Measurements from ENCODE around the gene HSPA1B.
"Not testable (repeated sequence)": the region's sequence is repeated elsewhere in the genome, so short reads cannot be mapped to it uniquely, and the experiment has no call there.

Gene HSPA1B

DNA sequence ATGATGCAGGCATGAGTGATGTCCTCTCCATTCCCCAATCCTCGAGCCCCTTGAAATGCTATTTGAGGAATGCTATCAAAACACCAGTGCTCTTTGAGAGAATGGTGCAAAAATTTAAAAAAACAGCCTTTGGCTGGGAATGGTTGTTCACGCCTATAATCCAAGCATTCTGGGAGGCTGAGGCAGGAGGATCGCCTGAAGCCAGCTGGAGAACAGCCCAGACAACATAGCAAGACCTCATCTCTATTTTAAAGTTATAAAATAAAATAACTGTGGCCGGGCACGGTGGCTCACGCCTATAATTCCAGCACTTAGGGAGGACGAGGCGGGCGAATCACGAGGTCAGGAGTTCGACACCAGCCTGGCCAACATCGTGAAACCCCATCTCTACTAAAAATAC lies 27.8 kb upstream of the HSPA1B start:
- no peak for DNase-seq (ENCODE audit: low spot score)

DNA sequence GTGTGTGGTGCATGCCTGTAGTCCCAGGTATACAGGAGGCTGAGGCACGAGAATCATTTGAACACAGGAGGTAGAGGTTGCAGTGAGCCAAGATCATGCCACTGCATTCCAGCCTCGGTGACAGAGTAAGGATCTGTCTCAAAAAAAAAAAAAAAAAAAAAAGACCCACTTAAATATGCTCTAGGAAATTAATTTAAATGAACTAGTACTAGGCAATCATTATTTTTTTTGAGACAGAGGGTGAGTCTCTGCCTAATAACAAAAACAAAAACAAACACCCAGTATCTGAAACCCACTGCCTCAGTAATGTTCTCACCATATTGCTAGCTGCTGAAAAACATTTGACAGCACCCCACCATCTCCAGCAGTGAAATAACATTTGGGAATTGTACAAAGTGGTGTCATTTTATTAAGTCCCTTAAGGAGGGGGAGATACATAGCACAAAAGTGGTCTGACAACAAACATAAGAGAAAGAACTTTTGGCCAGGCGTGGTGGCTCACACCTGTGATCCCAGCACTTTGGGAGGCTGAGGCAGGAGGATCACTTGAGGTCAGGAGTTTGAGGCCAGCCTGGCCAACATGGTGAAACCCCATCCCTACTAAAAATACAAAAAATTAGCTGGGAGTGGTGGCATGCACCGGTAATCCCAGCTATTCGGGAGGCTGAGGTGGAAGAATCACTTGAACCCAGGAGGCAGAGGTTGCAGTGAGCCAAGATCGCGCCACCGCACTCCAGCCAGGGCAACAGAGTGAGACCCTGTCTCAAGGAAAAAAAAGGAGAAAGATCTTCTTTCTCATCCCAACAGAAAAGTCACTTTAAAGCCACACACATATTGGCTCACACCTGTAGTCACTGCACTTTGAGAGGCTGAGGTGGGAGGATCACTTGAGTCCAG lies 26.3 kb upstream of the HSPA1B start:
- DNase-seq (ENCODE audit: low spot score) = not testable (repeated sequence)

DNA sequence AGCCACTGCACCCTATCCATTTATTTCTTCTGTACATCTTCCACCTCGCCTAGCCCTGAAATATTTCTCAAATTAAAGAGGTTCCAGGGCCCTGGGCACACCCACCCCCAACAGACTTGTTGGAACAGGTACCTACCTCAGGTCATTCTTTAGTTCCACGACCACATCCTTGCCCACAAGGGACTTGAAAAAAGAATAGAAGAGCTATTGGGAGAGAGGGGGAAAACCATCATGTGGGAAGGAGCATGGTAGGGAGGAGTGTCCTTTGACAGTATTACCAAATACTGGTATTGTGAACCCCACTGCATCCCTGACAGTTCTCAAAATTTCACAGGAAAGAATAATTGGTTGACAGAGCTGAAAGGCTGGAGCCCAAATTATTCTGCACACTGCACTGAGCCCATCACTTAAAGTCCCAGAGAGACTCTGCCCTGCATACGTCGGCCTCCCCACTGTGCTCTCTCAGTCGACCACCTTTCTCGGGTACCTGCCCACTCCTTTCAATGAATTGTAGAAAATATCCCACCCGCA lies 21.5 kb upstream of the HSPA1B start:
- DNase-seq (ENCODE audit: low spot score) = no peak

DNA sequence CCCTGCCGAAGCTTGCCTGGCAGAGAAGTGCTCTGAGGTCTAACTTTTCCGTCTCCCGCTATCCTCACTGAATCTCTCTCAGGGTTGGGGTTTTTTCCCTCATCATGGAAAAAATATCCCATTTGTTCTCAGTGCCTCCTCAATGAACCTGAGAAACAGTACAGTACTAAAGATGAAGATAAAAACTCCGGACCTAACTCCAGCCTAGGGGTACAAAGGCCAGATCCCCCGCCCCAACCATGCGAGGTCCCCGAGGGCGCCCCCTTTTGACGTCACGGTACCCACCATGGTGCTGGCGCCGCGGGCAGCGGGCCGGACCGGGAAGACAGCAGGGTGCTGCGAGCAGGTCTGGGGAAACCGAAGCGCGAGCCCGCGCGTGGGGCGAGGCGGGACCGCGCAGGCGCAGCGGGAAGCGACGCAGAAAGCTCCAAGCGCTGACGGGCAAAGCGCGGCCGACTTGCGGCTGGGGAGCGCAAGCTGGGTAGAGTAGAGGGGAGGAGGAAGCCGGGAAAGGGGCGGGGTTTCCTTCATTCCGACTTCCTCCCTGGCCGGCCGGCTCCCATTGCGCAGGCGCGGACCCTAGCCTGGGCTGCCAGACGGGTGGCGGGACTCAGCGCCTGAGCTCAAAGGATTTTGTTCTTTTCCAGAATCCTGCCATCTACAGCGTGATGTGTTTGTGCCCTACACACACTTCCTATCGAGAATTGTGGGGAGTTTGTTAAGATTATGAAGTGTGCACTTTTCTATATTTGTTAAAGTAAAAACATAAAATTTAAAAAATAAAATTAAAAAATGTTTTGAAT lies 20.9 kb upstream of the HSPA1B start, which contains the start of gene LSM2:
Gene LSM2, minus strand, starts transcription at position 497 of the 803 bp plus-strand sequence. Its CDS starts 209 bp downstream, at position 288.
- peak; percentile 98 for DNase-seq (ENCODE audit: low spot score)

GRCh38 chr6:31808599-31808998 lies 18.9 kb upstream of the HSPA1B start:
- not testable (repeated sequence) for DNase-seq (ENCODE audit: low spot score)

- DNase-seq (ENCODE audit: low spot score) = no peak
Measured at GRCh38 chr6:31811645-31812044, 15.9 kb upstream of the HSPA1B start.

GRCh38 chr6:31813465-31813849 lies 14.1 kb upstream of the HSPA1B start:
- DNase-seq (ENCODE audit: low spot score) = no peak

- DNase-seq (ENCODE audit: low spot score) = peak; percentile 99
Measured at GRCh38 chr6:31814677-31815024, 12.9 kb upstream of the HSPA1B start.

DNA sequence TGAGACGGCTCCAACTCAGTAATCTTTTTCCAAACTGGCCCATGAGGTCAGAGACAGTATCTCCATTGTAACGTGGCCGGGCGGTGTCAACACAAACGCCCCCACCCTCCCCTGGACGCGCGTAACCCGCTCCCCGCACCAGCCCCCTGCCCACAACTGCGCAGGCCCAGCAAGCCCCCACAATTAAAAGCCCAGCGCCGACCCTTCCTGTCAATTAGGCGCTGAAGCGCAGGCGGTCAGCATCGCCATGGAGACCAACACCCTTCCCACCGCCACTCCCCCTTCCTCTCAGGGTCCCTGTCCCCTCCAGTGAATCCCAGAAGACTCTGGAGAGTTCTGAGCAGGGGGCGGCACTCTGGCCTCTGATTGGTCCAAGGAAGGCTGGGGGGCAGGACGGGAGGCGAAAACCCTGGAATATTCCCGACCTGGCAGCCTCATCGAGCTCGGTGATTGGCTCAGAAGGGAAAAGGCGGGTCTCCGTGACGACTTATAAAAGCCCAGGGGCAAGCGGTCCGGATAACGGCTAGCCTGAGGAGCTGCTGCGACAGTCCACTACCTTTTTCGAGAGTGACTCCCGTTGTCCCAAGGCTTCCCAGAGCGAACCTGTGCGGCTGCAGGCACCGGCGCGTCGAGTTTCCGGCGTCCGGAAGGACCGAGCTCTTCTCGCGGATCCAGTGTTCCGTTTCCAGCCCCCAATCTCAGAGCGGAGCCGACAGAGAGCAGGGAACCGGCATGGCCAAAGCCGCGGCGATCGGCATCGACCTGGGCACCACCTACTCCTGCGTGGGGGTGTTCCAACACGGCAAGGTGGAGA lies 12.3 kb upstream of the HSPA1B start, which contains the start of the genes HSPA1A and HSPA1L:
Gene HSPA1A, plus strand, starts transcription at position 519 of the 814 bp plus-strand sequence. Its CDS starts 214 bp downstream, at position 733.
Gene HSPA1L, minus strand, starts transcription at position 259 of the 814 bp plus-strand sequence. CDS start 3,311 bp downstream, outside the sequence.
- peak; percentile 99 for DNase-seq (ENCODE audit: low spot score)

- DNase-seq (ENCODE audit: low spot score) = peak; percentile 83
Measured at GRCh38 chr6:31817133-31817928, 10.2 kb upstream of the HSPA1B start.

DNA sequence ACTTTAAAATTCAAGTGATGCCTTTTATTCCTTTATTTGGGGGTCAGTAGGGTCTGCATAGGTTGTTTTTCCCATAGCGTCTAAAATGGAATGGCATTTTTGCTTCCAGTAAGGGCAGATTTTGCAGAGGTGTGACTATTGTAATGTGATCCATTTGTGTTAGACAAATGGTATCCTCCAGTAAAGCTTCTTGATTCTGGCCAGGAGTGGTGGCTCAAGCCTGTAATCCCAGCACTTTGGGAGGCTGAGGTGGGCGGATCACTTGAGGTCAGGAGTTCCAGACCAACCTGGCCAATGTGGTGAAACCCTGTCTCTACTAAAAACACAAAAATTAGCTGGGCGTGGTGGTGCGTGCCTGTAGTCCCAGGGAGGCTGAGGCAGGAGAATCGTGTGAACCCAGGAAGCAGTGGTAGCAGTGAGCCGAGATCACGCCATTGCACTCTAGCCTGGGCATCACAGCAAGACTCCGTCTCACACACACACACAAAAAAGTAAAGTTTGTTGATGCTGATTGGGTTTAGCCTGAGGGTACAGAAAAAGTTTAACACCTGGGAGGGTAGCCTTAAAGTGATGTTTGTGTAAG lies 9.5 kb upstream of the HSPA1B start:
- DNase-seq (ENCODE audit: low spot score) = peak; percentile 86

- DNase-seq (ENCODE audit: low spot score) = no peak
Measured at GRCh38 chr6:31819871-31820299, 7.7 kb upstream of the HSPA1B start.

- DNase-seq (ENCODE audit: low spot score) = not testable (repeated sequence)
Measured at GRCh38 chr6:31820399-31820798, 7.1 kb upstream of the HSPA1B start.

- DNase-seq (ENCODE audit: low spot score) = no peak
Measured at GRCh38 chr6:31821301-31822035, 6.1 kb upstream of the HSPA1B start.

- peak; percentile 88 for DNase-seq (ENCODE audit: low spot score)
Measured at GRCh38 chr6:31822036-31822821, 5.3 kb upstream of the HSPA1B start.

DNA sequence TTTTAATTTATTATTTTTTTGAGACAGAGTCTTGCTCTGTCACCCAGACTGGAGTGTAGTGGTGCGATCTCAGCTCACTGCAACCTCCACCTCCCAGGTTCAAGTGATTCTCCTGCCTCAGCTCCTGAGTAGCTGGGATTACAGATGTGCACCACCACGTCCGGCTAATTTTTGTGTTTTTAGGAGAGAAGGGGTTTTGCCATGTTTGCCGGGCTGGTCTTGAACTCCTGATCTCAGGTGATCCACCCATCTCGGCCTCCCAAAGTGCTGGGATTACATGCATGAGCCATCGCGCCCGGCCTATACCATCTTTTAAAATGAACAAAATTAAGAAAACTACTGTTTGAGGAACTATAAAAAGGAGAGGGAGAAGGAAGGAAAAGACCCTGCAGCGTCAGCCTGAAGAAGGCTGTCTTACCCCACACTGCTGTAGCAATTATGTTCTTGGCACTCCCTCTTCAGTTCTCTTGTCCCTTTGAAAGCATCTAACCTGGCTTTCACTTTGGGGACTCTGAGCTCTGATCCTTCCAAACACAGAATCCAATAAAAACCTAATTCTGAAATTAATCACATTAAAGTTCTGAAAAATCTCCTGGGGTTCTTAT lies 3.8 kb upstream of the HSPA1B start:
- not testable (repeated sequence) for DNase-seq (ENCODE audit: low spot score)

DNA sequence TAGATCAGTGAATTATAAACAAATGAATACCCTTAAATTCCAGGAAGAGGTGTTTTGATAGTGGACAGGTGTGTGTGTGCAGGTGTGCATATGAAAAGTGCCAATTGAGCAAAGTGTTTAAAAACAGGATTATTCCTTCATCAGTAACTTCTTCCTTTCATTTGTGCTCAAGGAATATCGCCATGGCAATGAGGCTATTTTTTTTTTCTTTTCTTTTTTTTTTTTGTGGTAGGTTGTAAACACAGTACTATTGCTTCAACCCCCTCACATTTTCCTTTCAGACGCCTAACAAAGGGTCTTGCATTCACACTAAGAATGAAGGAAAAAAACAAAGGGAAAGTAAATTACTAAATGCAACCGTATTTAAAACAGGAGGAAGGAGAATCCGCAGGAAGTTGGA lies 2.0 kb upstream of the HSPA1B start:
- no peak for DNase-seq (ENCODE audit: low spot score)

DNA sequence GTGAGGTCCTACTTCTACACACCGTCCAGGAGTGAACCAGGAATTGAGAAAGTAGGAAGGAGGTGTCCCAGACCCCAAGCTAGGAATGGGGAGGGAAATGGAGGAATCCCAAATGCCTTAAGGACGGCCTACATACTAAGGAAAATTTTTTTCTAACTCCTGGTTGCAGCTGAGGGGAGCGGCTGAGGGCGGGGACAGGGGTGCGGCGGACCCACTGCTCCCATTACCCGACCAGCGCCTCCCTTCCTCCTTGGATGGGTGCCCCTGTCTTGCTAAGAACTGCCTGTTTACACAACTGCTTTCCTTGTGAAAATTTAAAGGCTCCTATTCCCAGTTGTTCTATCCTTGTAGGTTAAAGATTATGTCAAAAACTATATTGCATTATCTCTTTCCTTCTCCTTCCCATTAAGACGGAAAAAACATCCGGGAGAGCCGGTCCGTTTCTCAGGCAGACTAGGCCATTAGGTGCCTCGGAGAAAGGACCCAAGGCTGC lies 699 bp upstream of the HSPA1B start:
- no peak for DNase-seq (ENCODE audit: low spot score)
